ENCODE measurements around the gene CCDC116. TPM values are rescaled to one million over a fixed set of nuclear protein-coding genes. Genes with fewer than 3 reads are reported as not detected.
"Not testable (repeated sequence)": the region's sequence is repeated elsewhere in the genome, so short reads cannot be mapped to it uniquely, and the experiment has no call there.

CCDC116 gene
- polyA plus RNA-seq, 1 donor: 0.45 TPM

GRCh38 chr22:21611210-21611977 is 21.2 kb upstream of the CCDC116 start:
- no peak for DNase-seq

GRCh38 chr22:21612858-21613257 is 19.7 kb upstream of the CCDC116 start:
- DNase-seq: no peak

- no peak for DNase-seq
Measured at GRCh38 chr22:21613553-21614233, 18.9 kb upstream of the CCDC116 start.

- no peak for DNase-seq
Measured at GRCh38 chr22:21615731-21616130, 16.8 kb upstream of the CCDC116 start.

GRCh38 chr22:21617337-21617736 is 15.2 kb upstream of the CCDC116 start:
- not testable (repeated sequence) for DNase-seq

- no peak for DNase-seq
Measured at GRCh38 chr22:21621025-21621424, 11.5 kb upstream of the CCDC116 start.

- no peak for DNase-seq
Measured at GRCh38 chr22:21622011-21622918, 10.3 kb upstream of the CCDC116 start.

GRCh38 chr22:21622919-21623647 is 9.5 kb upstream of the CCDC116 start:
- DNase-seq: no peak

GRCh38 chr22:21623648-21623970 is 9.0 kb upstream of the CCDC116 start:
- DNase-seq: no peak

- DNase-seq: no peak
Measured at GRCh38 chr22:21624120-21624879, 8.3 kb upstream of the CCDC116 start.

- DNase-seq: no peak
Measured at GRCh38 chr22:21624880-21625791, 7.4 kb upstream of the CCDC116 start.

GRCh38 chr22:21626073-21626734 is 6.4 kb upstream of the CCDC116 start:
- DNase-seq: no peak

- no peak for DNase-seq
Measured at GRCh38 chr22:21626735-21627469, 5.7 kb upstream of the CCDC116 start.

GRCh38 chr22:21628386-21629254 is 3.9 kb upstream of the CCDC116 start:
- no peak for DNase-seq

- peak; percentile 91 for DNase-seq
Measured at GRCh38 chr22:21629255-21630149, 3.1 kb upstream of the CCDC116 start, which contains the start of gene YDJC. YDJC (minus strand) TSS chr22:21630022; CDS start chr22:21630014, 8 bp downstream.

GRCh38 chr22:21631025-21631424 is 1.5 kb upstream of the CCDC116 start:
- no peak for DNase-seq

GRCh38 chr22:21632931-21633330 is 371 bp downstream of the CCDC116 start:
- DNase-seq: no peak

Measured in hindlimb muscle (tissue), 1 donor.